ENCODE results near the gene NFYB. TPM values are rescaled to one million over a fixed set of nuclear protein-coding genes. Genes with fewer than 3 reads are reported as not detected.
"Not testable (repeated sequence)": the region's sequence is repeated elsewhere in the genome, so short reads cannot be mapped to it uniquely, and the experiment has no call there.

Gene NFYB
- total RNA-seq, 1 donor from 2014 or later = 40.2 TPM

DNA sequence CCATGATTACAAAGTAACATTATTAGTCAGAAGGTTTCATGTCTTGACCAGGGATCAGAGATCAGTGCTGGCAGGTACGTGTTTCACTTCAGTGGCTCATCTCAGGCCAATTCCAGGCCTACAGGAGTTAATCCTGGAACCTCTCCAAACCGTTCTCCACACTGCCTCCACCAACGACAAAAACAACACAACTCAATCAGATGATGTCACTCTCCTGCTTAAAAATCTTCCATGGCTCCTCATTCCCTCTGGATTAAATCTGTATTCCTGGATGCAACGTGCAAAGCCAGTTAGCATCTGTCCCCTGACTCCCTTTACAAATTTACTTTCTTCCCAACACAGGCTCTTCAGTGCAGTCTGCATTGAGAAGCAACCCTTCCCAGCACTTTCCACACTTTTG lies 43.3 kb upstream of the NFYB start:
- DNase-seq (ENCODE audit: low spot score in 2 of 2, unreplicated experiment in 2 of 2) = no peak
- no peak overlapping the region for H3K27ac Mint-ChIP-seq

GRCh38 chr12:104180374-104180773 lies 42.4 kb upstream of the NFYB start:
- Mint-ChIP-seq H3K36me3 (no peaks in the 10 kb centered on the region), H3K27me3 (ENCODE audit: low read depth) (peaks cover 2% of the 10 kb centered on the region), H3K27ac (no peak overlapping the region), H3K4me3 (no peak overlapping the region), H3K4me1 (peaks cover 27% of the 10 kb centered on the region), H3K9me3 (peaks cover 12% of the 10 kb centered on the region)
- TF ChIP-seq, protein P1, sequence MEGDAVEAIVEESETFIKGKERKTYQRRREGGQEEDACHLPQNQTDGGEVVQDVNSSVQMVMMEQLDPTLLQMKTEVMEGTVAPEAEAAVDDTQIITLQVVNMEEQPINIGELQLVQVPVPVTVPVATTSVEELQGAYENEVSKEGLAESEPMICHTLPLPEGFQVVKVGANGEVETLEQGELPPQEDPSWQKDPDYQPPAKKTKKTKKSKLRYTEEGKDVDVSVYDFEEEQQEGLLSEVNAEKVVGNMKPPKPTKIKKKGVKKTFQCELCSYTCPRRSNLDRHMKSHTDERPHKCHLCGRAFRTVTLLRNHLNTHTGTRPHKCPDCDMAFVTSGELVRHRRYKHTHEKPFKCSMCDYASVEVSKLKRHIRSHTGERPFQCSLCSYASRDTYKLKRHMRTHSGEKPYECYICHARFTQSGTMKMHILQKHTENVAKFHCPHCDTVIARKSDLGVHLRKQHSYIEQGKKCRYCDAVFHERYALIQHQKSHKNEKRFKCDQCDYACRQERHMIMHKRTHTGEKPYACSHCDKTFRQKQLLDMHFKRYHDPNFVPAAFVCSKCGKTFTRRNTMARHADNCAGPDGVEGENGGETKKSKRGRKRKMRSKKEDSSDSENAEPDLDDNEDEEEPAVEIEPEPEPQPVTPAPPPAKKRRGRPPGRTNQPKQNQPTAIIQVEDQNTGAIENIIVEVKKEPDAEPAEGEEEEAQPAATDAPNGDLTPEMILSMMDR (IDR thresholded peaks at IDR 0.05; ENCODE audit: unreplicated experiment) = no peak
- no peak for DNase-seq (ENCODE audit: low spot score in 2 of 2, unreplicated experiment in 2 of 2)

More for the DNA sequence above, 43.3 kb upstream of the NFYB start:
- no peaks in the 10 kb centered on the region for H3K36me3 Mint-ChIP-seq
- TF ChIP-seq, protein P1 (IDR thresholded peaks at IDR 0.05; ENCODE audit: unreplicated experiment) = no peak
- H3K9me3 Mint-ChIP-seq = peaks cover 12% of the 10 kb centered on the region
- no peak overlapping the region for H3K4me3 Mint-ChIP-seq
- H3K4me1 Mint-ChIP-seq = peaks cover 27% of the 10 kb centered on the region
- H3K27me3 Mint-ChIP-seq (ENCODE audit: low read depth) = peaks cover 2% of the 10 kb centered on the region

GRCh38 chr12:104177663-104178501 lies 39.9 kb upstream of the NFYB start:
- no peak for DNase-seq (ENCODE audit: low spot score in 2 of 2, unreplicated experiment in 2 of 2)
- H3K4me3 Mint-ChIP-seq = no peak overlapping the region

DNA sequence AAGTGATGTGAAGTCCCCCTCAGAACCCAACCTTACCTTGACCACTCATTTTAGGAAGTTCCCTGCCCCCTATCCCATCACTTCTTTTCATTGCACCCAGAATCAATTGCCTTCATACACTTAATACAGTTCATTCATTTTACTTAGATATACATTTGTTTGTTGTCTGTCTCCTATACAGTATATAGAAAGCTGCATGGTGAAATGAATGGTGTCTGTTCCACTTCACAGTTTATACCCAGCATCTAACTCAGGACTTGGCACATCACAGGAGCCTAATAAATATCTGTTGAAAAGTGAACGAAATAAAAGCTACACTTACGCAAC lies 39.3 kb upstream of the NFYB start:
- H3K27ac Mint-ChIP-seq = no peak overlapping the region
- no peak overlapping the region for H3K4me3 Mint-ChIP-seq
- peaks cover 3% of the 10 kb centered on the region for H3K9me3 Mint-ChIP-seq
- peaks cover 28% of the 10 kb centered on the region for H3K4me1 Mint-ChIP-seq
- DNase-seq (ENCODE audit: low spot score in 2 of 2, unreplicated experiment in 2 of 2) = no peak
- H3K36me3 Mint-ChIP-seq = no peaks in the 10 kb centered on the region
- TF ChIP-seq, protein P1 (IDR thresholded peaks at IDR 0.05; ENCODE audit: unreplicated experiment) = no peak
- H3K27me3 Mint-ChIP-seq (ENCODE audit: low read depth) = peaks cover 2% of the 10 kb centered on the region

More at GRCh38 chr12:104177663-104178501, 39.9 kb upstream of the NFYB start:
- peaks cover 2% of the 10 kb centered on the region for H3K27me3 Mint-ChIP-seq (ENCODE audit: low read depth)
- peaks cover 29% of the 10 kb centered on the region for H3K4me1 Mint-ChIP-seq
- peaks cover 7% of the 10 kb centered on the region for H3K9me3 Mint-ChIP-seq
- H3K36me3 Mint-ChIP-seq = no peaks in the 10 kb centered on the region
- peak overlapping the region; percentile 65 for H3K27ac Mint-ChIP-seq
- TF ChIP-seq, protein P1 (IDR thresholded peaks at IDR 0.05; ENCODE audit: unreplicated experiment) = no peak

DNA sequence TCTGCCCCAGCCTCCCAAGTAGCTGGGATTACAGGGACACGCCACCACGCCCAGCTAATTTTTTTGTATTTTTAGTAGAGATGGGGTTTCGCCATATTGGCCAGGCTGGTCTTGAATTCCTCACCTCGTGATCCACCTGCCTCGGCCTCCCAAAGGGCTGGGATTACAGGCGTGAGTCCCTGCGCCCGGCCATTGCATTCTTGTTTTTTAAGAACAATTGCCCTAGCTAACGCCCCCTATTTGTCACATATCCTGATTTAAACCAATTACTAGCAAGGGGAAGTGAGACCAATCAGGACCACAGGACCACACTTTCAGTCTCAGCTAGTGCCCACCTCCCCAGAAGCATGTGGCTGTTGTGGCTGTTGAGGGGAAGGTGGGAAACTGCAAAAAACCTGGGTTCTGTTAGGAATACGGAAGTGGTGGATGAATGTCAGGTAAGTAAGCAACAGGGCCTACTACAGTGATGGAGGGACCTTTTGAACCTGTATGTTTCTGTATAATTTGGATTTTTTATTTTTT lies 37.8 kb upstream of the NFYB start:
- H3K4me3 Mint-ChIP-seq = no peak overlapping the region
- H3K27me3 Mint-ChIP-seq (ENCODE audit: low read depth) = no peaks in the 10 kb centered on the region
- H3K36me3 Mint-ChIP-seq = no peaks in the 10 kb centered on the region
- no peak for DNase-seq (ENCODE audit: low spot score in 2 of 2, unreplicated experiment in 2 of 2)
- TF ChIP-seq, protein P1 (IDR thresholded peaks at IDR 0.05; ENCODE audit: unreplicated experiment) = no peak
- peaks cover 23% of the 10 kb centered on the region for H3K4me1 Mint-ChIP-seq
- H3K27ac Mint-ChIP-seq = no peak overlapping the region
- no peaks in the 10 kb centered on the region for H3K9me3 Mint-ChIP-seq

DNA sequence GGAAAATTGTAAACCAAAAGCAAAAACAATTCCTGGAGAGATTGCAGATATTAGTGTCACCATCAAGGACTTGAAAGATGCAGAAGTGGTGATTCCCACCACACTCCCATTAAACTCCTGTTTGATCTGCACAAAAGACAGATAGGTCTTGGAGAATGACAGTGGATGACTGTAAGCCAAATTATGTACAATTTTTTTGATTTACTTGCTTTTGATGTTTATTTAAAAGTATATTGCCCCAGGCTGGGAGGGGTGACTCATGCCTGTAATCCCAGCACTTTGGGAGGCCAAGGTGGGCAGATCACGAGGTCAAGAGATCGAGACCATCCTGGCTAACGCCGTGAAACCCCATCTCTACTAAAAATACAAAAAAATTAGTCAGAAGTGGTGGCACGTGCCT lies 35.8 kb upstream of the NFYB start:
- not testable (repeated sequence) for H3K4me3 Mint-ChIP-seq; DNase-seq (ENCODE audit: low spot score in 2 of 2, unreplicated experiment in 2 of 2); H3K27me3 Mint-ChIP-seq (ENCODE audit: low read depth); H3K36me3 Mint-ChIP-seq; H3K9me3 Mint-ChIP-seq; H3K27ac Mint-ChIP-seq
- H3K4me1 Mint-ChIP-seq = peaks cover 23% of the 10 kb centered on the region

Measured in mesothelial cell of epicardium (in vitro differentiated cells).